Neural crest cell (in vitro differentiated cells): ENCODE data around the gene GAREM2. TPM values are rescaled to one million over a fixed set of nuclear protein-coding genes. Genes with fewer than 3 reads are reported as not detected.

Experiments used
- DNase-seq: peaks from one replicate; pipeline ENCODE4 v3.0.0; 2021; ENCODE audit warnings: low read depth, mixed read lengths, low spot score
- H3K27ac Mint-ChIP-seq: one replicate; pipeline ENCODE4 v1.8.0; 2021; ENCODE audit warnings: mild to moderate bottlenecking, mixed read lengths; ENCODE audit not compliant: unreplicated experiment
- H3K27me3 Mint-ChIP-seq: 2 replicates; pipeline ENCODE4 v1.8.0; 2021; ENCODE audit warnings: low read depth, mild to moderate bottlenecking, mixed read lengths
- H3K36me3 Mint-ChIP-seq: 2 replicates; pipeline ENCODE4 v1.8.0; 2021; ENCODE audit warnings: low read depth, mild to moderate bottlenecking, mixed read lengths
- H3K4me1 Mint-ChIP-seq: 2 replicates; pipeline ENCODE4 v1.8.0; 2021; ENCODE audit warnings: mixed read lengths
- H3K4me3 Mint-ChIP-seq: one replicate; pipeline ENCODE4 v1.8.0; 2021; ENCODE audit warnings: mild to moderate bottlenecking, mixed read lengths
- H3K9me3 Mint-ChIP-seq: 2 replicates; pipeline ENCODE4 v1.8.0; 2021; ENCODE audit warnings: mixed read lengths
- total RNA-seq: library from RNA; stranded (reverse); gene quantifications from 2 replicates; pipeline ENCODE4 v1.2.1, GENCODE V29; 2021
- TF ChIP-seq, protein P1 (sequence below): fragments of 200-600 bp; sonication (generic); conservative IDR thresholded peaks from 2 replicates; pipeline ENCODE4 v1.5.0; 2021; ENCODE audit warnings: antibody characterized with exemption, mild to moderate bottlenecking

The GAREM2 gene
- total RNA-seq, 1 donor from 2014 or later, result 21.8 TPM

DNA sequence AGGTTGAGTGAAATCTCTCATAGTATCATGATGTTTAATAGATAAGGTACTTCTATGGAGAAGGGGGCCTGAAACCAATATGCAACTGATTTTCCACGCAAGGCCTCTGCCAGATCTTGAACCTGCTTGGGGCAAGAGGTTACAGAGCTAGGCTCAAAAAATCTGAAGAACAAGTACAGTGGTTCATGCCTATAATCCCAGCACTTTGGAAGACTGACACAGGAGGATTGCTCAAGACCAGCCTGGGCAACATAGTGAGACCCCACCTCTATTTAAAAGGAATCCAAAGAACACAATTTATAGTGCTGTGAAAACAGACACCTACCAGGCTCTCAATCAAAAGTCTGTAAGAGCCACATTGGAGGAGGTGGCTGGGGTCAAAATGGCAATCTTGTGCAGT, 42.9 kb downstream of the GAREM2 start:
- H3K36me3 Mint-ChIP-seq, result peaks cover 30% of the 10 kb centered on the region

DNA sequence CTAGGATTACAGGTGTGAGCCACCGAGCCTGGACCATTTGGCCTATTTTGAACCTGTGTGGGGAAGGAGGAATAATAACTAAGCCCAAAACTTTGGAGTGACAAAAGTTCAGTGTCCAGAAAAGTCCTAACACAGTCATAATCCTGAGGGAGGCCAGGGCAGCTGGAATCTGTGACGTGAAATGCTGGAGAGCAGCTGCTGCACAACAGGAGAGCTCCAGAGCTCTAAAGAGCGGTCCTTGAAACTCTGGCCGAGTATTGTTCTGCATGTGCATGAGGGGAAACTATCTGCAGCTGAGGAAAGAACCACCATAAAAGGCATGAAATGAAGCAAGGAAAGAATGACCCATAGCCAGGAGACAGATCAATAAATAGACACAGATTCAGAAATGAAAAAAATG, 43.7 kb downstream of the GAREM2 start:
- no peaks in the 10 kb centered on the region for H3K4me1 Mint-ChIP-seq
- H3K36me3 Mint-ChIP-seq, result peaks cover 30% of the 10 kb centered on the region
- TF ChIP-seq, protein P1, sequence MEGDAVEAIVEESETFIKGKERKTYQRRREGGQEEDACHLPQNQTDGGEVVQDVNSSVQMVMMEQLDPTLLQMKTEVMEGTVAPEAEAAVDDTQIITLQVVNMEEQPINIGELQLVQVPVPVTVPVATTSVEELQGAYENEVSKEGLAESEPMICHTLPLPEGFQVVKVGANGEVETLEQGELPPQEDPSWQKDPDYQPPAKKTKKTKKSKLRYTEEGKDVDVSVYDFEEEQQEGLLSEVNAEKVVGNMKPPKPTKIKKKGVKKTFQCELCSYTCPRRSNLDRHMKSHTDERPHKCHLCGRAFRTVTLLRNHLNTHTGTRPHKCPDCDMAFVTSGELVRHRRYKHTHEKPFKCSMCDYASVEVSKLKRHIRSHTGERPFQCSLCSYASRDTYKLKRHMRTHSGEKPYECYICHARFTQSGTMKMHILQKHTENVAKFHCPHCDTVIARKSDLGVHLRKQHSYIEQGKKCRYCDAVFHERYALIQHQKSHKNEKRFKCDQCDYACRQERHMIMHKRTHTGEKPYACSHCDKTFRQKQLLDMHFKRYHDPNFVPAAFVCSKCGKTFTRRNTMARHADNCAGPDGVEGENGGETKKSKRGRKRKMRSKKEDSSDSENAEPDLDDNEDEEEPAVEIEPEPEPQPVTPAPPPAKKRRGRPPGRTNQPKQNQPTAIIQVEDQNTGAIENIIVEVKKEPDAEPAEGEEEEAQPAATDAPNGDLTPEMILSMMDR, result no peak
- H3K27ac Mint-ChIP-seq, result no peak overlapping the region
- H3K9me3 Mint-ChIP-seq, result peaks cover 4% of the 10 kb centered on the region
- H3K27me3 Mint-ChIP-seq, result no peaks in the 10 kb centered on the region
- DNase-seq, result no peak
- no peak overlapping the region for H3K4me3 Mint-ChIP-seq

More for the DNA sequence above, 42.9 kb downstream of the GAREM2 start:
- TF ChIP-seq, protein P1, result no peak
- H3K9me3 Mint-ChIP-seq, result peaks cover 4% of the 10 kb centered on the region
- H3K27ac Mint-ChIP-seq, result no peak overlapping the region
- no peak for DNase-seq
- no peaks in the 10 kb centered on the region for H3K27me3 Mint-ChIP-seq
- no peaks in the 10 kb centered on the region for H3K4me1 Mint-ChIP-seq
- no peak overlapping the region for H3K4me3 Mint-ChIP-seq

GRCh38 chr2:26217720-26218119, 44.8 kb downstream of the GAREM2 start:
- Mint-ChIP-seq H3K36me3 (peaks cover 30% of the 10 kb centered on the region), H3K27me3 (no peaks in the 10 kb centered on the region), H3K9me3 (peaks cover 4% of the 10 kb centered on the region), H3K27ac (no peak overlapping the region), H3K4me3 (no peak overlapping the region), H3K4me1 (no peaks in the 10 kb centered on the region)
- no peak for DNase-seq
- TF ChIP-seq, protein P1, result no peak

DNA sequence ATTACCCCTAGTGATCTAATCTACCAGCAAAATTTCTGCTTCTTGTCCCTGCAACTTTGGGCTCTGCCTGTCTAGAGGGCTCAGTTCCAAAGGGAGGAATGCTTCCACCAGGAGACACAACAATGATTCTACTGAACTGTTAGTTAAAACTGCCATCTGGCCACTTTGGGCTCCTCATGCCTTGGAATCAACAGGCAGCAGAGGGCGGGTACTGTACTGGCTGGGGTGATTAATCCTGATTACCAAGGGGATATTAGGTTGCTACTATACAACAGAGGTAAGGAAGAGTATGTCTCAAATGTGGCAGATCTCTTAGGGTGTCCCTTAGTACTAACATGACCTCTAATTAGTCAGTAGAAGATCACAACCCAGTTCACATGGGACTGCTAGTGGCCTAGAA, 50.1 kb downstream of the GAREM2 start:
- Mint-ChIP-seq H3K4me1 (no peaks in the 10 kb centered on the region), H3K27ac (no peak overlapping the region), H3K4me3 (no peak overlapping the region), H3K27me3 (no peaks in the 10 kb centered on the region), H3K36me3 (peaks cover 29% of the 10 kb centered on the region), H3K9me3 (peaks cover 6% of the 10 kb centered on the region)
- TF ChIP-seq, protein P1, result no peak
- no peak for DNase-seq

GRCh38 chr2:26224095-26224494, 51.2 kb downstream of the GAREM2 start:
- Mint-ChIP-seq H3K4me1 (no peaks in the 10 kb centered on the region), H3K27me3 (no peaks in the 10 kb centered on the region), H3K27ac (no peak overlapping the region)

More at GRCh38 chr2:26224095-26224494, 51.2 kb downstream of the GAREM2 start:
- Mint-ChIP-seq H3K4me3 (no peak overlapping the region), H3K9me3 (peaks cover 6% of the 10 kb centered on the region), H3K36me3 (peaks cover 30% of the 10 kb centered on the region)
- TF ChIP-seq, protein P1, result no peak
- no peak for DNase-seq
